ENCODE data around the gene SH3RF3. TPM values are rescaled to one million over a fixed set of nuclear protein-coding genes. Genes with fewer than 3 reads are reported as not detected.

The SH3RF3 gene
- total and polyA plus RNA-seq, 9 of the 15 experiments (the other 6 are each of a cell fraction or from before 2014, with no cell fraction given) = 0.02 TPM; not detected in 8

- no peak overlapping the region for H3K4me2 ChIP-seq (ENCODE audit: insufficient read depth, low read length)
- no peak for FAIRE-seq
- ATAC-seq = no peak
- no peak overlapping the region for H2AFZ ChIP-seq (ENCODE audit: low read depth, low read length)
- CTCF ChIA-PET (ENCODE audit: low intra/inter-chr PET ratio) = no interaction called here
- BruUV-seq (replicated peaks) = no TSS peak
- H3K9ac ChIP-seq (ENCODE audit: insufficient read depth in 1 of 2, low read depth in 2 of 2, low read length in 2 of 2) = no peak overlapping the region
- TF ChIP-seq ZNF280A (IDR thresholded peaks at IDR 0.05; ENCODE audit: low read depth, partially characterized antibody) (no peak), XRCC4 (IDR thresholded peaks at IDR 0.05; ENCODE audit: extremely low read depth, insufficient read depth, insufficient read length) (no peak), CSDE1 (IDR thresholded peaks at IDR 0.05) (no peak), ZNF140 (CRISPR knock-in tag; IDR thresholded peaks at IDR 0.05) (no peak), KLF10 (CRISPR knock-in tag; IDR thresholded peaks at IDR 0.05) (no peak), ZHX1 (conservative IDR thresholded peaks at IDR 0.05; ENCODE audit: low read length) (no peak), NCOA6 (IDR thresholded peaks at IDR 0.05) (no peak), HSF4 (CRISPR knock-in tag; IDR thresholded peaks at IDR 0.05; ENCODE audit: borderline replicate concordance) (no peak), ZNF133 (CRISPR knock-in tag; IDR thresholded peaks at IDR 0.05) (no peak), MCM5 (IDR thresholded peaks at IDR 0.05; ENCODE audit: low read depth) (no peak), CHAMP1 (IDR thresholded peaks at IDR 0.05) (no peak), PHTF2 (CRISPR knock-in tag; IDR thresholded peaks at IDR 0.05) (no peak), ZNF830 (CRISPR knock-in tag; IDR thresholded peaks at IDR 0.05) (no peak), MTA3 (IDR thresholded peaks at IDR 0.05; ENCODE audit: borderline replicate concordance) (no peak), POU5F1 (IDR thresholded peaks at IDR 0.05; ENCODE audit: borderline replicate concordance, low read depth, low read length, partially characterized antibody) (no peak)
- H3K4me3 ChIP-seq = no peak overlapping the region
- H3K9me3 ChIP-seq (replicated peaks; ENCODE audit: control insufficient read depth, insufficient read depth, low read depth, low read length) = no peaks in the 10 kb centered on the region
- no peaks in the 10 kb centered on the region for H3K36me3 ChIP-seq (ENCODE audit: control insufficient read depth, insufficient read depth, low read length)
- no peaks in the 10 kb centered on the region for H3K9me1 ChIP-seq (ENCODE audit: control insufficient read depth, insufficient read depth, low read length)
- WGBS (ENCODE audit: insufficient coverage, low coverage, missing lambda C conversion rate) = 1% methylated on average over 8 of the region's 8 CpGs
- H3K27ac ChIP-seq (ENCODE audit: extremely low read depth, low read depth, low read length) = no peak overlapping the region
- POLR2A ChIA-PET = interaction anchor here (1.3 kb wide), 1 partner anchor 8 kb away, joined by 3 read pairs; no protein-coding TSS in a partner anchor
- in situ Hi-C loops (cut with MboI) (no loop called here), intact Hi-C loops (cut with micrococcal nuclease) (no loop called here)
- H4K20me1 ChIP-seq (replicated peaks; ENCODE audit: control insufficient read depth, insufficient read depth, low read length) = peaks cover 9% of the 10 kb centered on the region; the same call in 1 of the 2 replicates
- peaks cover 21 to 78% of the 10 kb centered on the region in 2 experiments; a peak in 4 of 5 replicates for H3K27me3 ChIP-seq (ENCODE audit: control insufficient read depth in 2 of 2, insufficient read depth in 2 of 2, low read length in 2 of 2)
- DNase-seq (ENCODE audit: extremely low read depth in 1 of 4, low spot score in 3 of 4) = no peak
- H3K79me2 ChIP-seq (ENCODE audit: control insufficient read depth, insufficient read depth, low read length) = no peaks in the 10 kb centered on the region
- H3K4me1 ChIP-seq (replicated peaks in 1 of 2; ENCODE audit: control insufficient read depth in 2 of 2, insufficient read depth in 2 of 2, low read length in 2 of 2) = no peaks in the 10 kb centered on the region
Observed at GRCh38 chr2:109406301-109406700, 277.3 kb downstream of the SH3RF3 start.
